KMS-11 (cell line): ENCODE results near the gene CALHM1.
"Not testable (repeated sequence)": the region's sequence is repeated elsewhere in the genome, so short reads cannot be mapped to it uniquely, and the experiment has no call there.

Experiments
- H2AFZ ChIP-seq: fragments of 200-600 bp; sonication (generic); 2 replicates; pipeline ENCODE4 v1.6.1; 2016; ENCODE audit warnings: antibody characterized with exemption, mixed run types, low read depth
- H3K27ac ChIP-seq: fragments of 200-600 bp; sonication (generic); 2 replicates; pipeline ENCODE4 v1.6.1; 2016; ENCODE audit warnings: mild to moderate bottlenecking, mixed run types
- H3K27me3 ChIP-seq: fragments of 200-600 bp; sonication (generic); 2 replicates; pipeline ENCODE4 v1.6.1; 2017; ENCODE audit warnings: mild to moderate bottlenecking, low read depth, mixed run types, moderate library complexity; ENCODE audit not compliant: insufficient read depth
- H3K36me3 ChIP-seq: fragments of 200-600 bp; sonication (generic); 2 replicates; pipeline ENCODE4 v1.6.1; 2017; ENCODE audit warnings: mild to moderate bottlenecking, mixed run types; ENCODE audit not compliant: insufficient read depth
- H3K4me1 ChIP-seq: fragments of 200-600 bp; sonication (generic); 2 replicates; pipeline ENCODE4 v1.6.1; 2016; ENCODE audit warnings: mild to moderate bottlenecking, low read depth, mixed run types; ENCODE audit not compliant: poor library complexity, severe bottlenecking
- H3K4me2 ChIP-seq: fragments of 200-600 bp; sonication (generic); 2 replicates; pipeline ENCODE4 v1.7.0; 2016; ENCODE audit warnings: mild to moderate bottlenecking, mixed run types
- H3K4me3 ChIP-seq: fragments of 200-600 bp; sonication (generic); IDR thresholded peaks from 2 replicates; pipeline ENCODE4 v1.6.1; 2017; ENCODE audit warnings: low read depth, low read length, mixed read lengths; ENCODE audit not compliant: insufficient read depth
- H3K79me2 ChIP-seq: fragments of 200-600 bp; sonication (generic); 2 replicates; pipeline ENCODE4 v1.6.1; 2016; ENCODE audit warnings: low read depth, mixed run types; ENCODE audit not compliant: insufficient read depth
- H3K9ac ChIP-seq: fragments of 200-600 bp; sonication (generic); 2 replicates; pipeline ENCODE4 v1.6.1; 2016; ENCODE audit warnings: mild to moderate bottlenecking, mixed run types
- H4K20me1 ChIP-seq: fragments of 200-600 bp; sonication (generic); 2 replicates; pipeline ENCODE4 v1.6.1; 2016; ENCODE audit warnings: mild to moderate bottlenecking, mixed run types; ENCODE audit not compliant: insufficient read depth
- TF ChIP-seq, protein P1 (sequence below): fragments of 200-600 bp; sonication (generic); conservative IDR thresholded peaks from 2 replicates; pipeline ENCODE4 v1.6.1; 2017; ENCODE audit warnings: low read depth, mild to moderate bottlenecking, antibody characterized with exemption, low read length, moderate library complexity, mixed read lengths

Gene CALHM1

DNA sequence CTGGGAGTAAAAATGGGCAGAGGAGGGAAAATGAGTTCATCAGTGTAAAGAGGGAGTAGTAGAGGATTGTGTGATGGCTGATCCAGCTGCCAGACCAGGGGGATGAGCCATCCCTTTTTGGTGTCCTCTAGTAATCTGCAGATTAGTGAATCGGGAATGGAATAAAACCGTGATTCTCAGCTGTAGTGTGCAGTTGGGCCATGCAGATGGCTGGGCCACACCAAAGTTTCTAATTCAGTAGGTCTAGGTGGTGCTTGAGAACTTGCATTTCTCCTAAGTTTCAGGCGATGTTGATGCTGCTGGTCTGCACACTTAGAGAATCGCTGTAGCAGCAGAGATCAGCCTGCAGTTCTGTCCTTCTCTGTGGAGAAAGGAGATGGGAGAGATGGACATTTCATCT is 39.6 kb downstream of the CALHM1 start:
- no peaks in the 10 kb centered on the region for H3K4me1 ChIP-seq
- no peak overlapping the region for H3K9ac ChIP-seq
- no peaks in the 10 kb centered on the region for H3K79me2 ChIP-seq
- H3K36me3 ChIP-seq, result peaks cover 15% of the 10 kb centered on the region; the same call in 1 of the 2 replicates
- no peak overlapping the region for H3K27ac ChIP-seq
- no peak overlapping the region for H3K4me3 ChIP-seq
- TF ChIP-seq, protein P1, sequence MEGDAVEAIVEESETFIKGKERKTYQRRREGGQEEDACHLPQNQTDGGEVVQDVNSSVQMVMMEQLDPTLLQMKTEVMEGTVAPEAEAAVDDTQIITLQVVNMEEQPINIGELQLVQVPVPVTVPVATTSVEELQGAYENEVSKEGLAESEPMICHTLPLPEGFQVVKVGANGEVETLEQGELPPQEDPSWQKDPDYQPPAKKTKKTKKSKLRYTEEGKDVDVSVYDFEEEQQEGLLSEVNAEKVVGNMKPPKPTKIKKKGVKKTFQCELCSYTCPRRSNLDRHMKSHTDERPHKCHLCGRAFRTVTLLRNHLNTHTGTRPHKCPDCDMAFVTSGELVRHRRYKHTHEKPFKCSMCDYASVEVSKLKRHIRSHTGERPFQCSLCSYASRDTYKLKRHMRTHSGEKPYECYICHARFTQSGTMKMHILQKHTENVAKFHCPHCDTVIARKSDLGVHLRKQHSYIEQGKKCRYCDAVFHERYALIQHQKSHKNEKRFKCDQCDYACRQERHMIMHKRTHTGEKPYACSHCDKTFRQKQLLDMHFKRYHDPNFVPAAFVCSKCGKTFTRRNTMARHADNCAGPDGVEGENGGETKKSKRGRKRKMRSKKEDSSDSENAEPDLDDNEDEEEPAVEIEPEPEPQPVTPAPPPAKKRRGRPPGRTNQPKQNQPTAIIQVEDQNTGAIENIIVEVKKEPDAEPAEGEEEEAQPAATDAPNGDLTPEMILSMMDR, result no peak
- H3K4me2 ChIP-seq, result no peak overlapping the region
- H3K27me3 ChIP-seq, result no peaks in the 10 kb centered on the region
- no peak overlapping the region for H2AFZ ChIP-seq
- no peaks in the 10 kb centered on the region for H4K20me1 ChIP-seq

DNA sequence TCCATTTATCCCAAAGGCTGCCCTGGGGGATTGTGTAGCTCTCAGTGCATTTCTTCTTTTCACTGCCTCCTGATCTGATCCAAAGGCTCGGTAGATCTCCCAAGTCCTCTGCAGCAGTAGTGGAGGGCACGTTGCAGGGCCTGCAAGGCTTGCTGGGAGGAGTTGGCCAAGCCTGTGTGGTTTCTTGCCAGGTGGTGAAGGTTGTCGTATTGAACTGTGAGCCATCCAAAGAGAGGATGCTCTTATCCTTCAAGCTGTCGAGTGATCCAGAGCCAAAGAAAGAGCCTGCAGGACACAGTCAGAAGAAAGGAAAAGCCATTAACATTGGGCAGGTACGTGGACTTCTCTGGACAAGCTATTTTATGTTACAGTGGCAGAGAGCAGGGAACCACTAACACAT is 41.1 kb downstream of the CALHM1 start:
- no peak overlapping the region for H3K4me2 ChIP-seq
- no peak overlapping the region for H3K4me3 ChIP-seq
- TF ChIP-seq, protein P1, result no peak
- H3K36me3 ChIP-seq, result peaks cover 23% of the 10 kb centered on the region; the same call in 1 of the 2 replicates
- H2AFZ ChIP-seq, result no peak overlapping the region
- no peaks in the 10 kb centered on the region for H3K4me1 ChIP-seq
- no peaks in the 10 kb centered on the region for H3K27me3 ChIP-seq
- H3K79me2 ChIP-seq, result no peaks in the 10 kb centered on the region
- no peak overlapping the region for H3K9ac ChIP-seq
- H4K20me1 ChIP-seq, result no peaks in the 10 kb centered on the region
- no peak overlapping the region for H3K27ac ChIP-seq

DNA sequence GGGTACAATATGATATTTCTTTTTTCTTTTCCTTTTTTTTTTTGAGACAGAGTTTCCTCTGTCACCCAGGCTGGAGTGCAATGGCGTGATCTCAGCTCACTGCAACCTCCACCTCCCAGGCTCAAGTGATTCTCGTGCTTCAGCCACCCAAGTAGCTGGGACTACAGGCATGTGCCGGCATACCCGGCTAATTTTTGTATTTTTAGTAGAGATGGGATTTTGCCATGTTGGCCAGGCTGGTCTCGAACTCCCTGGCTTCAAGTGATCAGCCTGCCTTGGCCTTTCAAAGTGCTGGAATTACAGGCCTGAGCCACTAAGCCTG is 41.6 kb downstream of the CALHM1 start:
- H3K4me3 ChIP-seq, H3K27me3 ChIP-seq, H3K79me2 ChIP-seq, H3K9ac ChIP-seq, H3K4me2 ChIP-seq, H2AFZ ChIP-seq, H4K20me1 ChIP-seq, H3K4me1 ChIP-seq, H3K27ac ChIP-seq: not testable (repeated sequence)
- peaks cover 23% of the 10 kb centered on the region; the same call in 1 of the 2 replicates for H3K36me3 ChIP-seq
- TF ChIP-seq, protein P1, result peak; percentile 29; the same call in 1 of the 2 replicates

DNA sequence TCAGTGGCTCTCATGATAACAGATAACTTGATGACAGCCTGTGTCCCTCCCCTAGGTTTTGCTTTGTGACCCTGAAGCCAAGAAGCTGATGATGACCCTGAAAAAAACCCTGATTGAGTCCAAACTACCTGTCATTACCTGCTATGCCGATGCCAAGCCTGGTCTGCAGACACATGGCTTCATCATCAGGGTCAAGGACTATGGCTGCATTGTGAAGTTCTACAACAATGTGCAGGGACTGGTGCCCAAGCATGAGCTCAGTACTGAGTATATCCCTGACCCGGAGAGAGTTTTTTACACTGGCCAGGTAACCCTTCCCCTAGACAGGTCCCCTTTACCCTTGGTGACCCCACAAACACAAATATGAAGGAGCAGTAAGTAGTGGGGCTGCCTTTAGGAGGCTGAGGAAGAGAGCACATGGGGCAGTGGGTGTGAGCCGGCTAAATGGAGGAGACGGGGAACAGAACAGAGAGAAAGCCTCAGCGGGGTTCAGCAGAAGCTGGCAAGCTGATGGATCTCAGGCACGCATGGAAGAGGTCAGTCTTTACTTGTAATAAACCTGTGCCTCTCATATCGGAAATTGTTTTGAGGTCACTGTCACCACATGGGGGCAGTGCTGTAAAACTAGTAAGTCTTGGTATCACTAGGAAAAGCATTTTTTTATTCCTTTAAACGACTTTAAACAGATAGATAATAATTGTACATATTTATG is 42.1 kb downstream of the CALHM1 start:
- Histone ChIP-seq H3K79me2 (no peaks in the 10 kb centered on the region), H3K36me3 (peaks cover 23% of the 10 kb centered on the region; the same call in 1 of the 2 replicates), H3K4me2 (no peak overlapping the region), H3K27me3 (no peaks in the 10 kb centered on the region), H3K9ac (no peak overlapping the region), H2AFZ (no peak overlapping the region), H4K20me1 (no peaks in the 10 kb centered on the region), H3K4me3 (no peak overlapping the region), H3K4me1 (no peaks in the 10 kb centered on the region), H3K27ac (no peak overlapping the region)
- TF ChIP-seq, protein P1, result peak; percentile 70
